Measurements from ENCODE around the gene CREBBP.

The CREBBP gene

GRCh38 chr16:3804426-3805016, 76.0 kb downstream of the CREBBP start:
- TF ChIP-seq FOXP2 (optimal IDR thresholded peaks at IDR 0.05; ENCODE audit: borderline replicate concordance, extremely low read depth, extremely low read length, insufficient read depth) (no peak), POLR2AphosphoS5 (IDR thresholded peaks at IDR 0.05; ENCODE audit: low read depth, low read length) (no peak), TAF1 (IDR thresholded peaks at IDR 0.05; ENCODE audit: borderline replicate concordance, insufficient read depth, low read length) (no peak), SIN3A (IDR thresholded peaks at IDR 0.05; ENCODE audit: borderline replicate concordance, insufficient read depth, low read length) (no peak)
- TF ChIP-seq, protein P1, sequence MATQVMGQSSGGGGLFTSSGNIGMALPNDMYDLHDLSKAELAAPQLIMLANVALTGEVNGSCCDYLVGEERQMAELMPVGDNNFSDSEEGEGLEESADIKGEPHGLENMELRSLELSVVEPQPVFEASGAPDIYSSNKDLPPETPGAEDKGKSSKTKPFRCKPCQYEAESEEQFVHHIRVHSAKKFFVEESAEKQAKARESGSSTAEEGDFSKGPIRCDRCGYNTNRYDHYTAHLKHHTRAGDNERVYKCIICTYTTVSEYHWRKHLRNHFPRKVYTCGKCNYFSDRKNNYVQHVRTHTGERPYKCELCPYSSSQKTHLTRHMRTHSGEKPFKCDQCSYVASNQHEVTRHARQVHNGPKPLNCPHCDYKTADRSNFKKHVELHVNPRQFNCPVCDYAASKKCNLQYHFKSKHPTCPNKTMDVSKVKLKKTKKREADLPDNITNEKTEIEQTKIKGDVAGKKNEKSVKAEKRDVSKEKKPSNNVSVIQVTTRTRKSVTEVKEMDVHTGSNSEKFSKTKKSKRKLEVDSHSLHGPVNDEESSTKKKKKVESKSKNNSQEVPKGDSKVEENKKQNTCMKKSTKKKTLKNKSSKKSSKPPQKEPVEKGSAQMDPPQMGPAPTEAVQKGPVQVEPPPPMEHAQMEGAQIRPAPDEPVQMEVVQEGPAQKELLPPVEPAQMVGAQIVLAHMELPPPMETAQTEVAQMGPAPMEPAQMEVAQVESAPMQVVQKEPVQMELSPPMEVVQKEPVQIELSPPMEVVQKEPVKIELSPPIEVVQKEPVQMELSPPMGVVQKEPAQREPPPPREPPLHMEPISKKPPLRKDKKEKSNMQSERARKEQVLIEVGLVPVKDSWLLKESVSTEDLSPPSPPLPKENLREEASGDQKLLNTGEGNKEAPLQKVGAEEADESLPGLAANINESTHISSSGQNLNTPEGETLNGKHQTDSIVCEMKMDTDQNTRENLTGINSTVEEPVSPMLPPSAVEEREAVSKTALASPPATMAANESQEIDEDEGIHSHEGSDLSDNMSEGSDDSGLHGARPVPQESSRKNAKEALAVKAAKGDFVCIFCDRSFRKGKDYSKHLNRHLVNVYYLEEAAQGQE (IDR thresholded peaks at IDR 0.05; ENCODE audit: insufficient read depth in 1 of 2, low read depth in 2 of 2, low read length in 2 of 2), result no peak

DNA sequence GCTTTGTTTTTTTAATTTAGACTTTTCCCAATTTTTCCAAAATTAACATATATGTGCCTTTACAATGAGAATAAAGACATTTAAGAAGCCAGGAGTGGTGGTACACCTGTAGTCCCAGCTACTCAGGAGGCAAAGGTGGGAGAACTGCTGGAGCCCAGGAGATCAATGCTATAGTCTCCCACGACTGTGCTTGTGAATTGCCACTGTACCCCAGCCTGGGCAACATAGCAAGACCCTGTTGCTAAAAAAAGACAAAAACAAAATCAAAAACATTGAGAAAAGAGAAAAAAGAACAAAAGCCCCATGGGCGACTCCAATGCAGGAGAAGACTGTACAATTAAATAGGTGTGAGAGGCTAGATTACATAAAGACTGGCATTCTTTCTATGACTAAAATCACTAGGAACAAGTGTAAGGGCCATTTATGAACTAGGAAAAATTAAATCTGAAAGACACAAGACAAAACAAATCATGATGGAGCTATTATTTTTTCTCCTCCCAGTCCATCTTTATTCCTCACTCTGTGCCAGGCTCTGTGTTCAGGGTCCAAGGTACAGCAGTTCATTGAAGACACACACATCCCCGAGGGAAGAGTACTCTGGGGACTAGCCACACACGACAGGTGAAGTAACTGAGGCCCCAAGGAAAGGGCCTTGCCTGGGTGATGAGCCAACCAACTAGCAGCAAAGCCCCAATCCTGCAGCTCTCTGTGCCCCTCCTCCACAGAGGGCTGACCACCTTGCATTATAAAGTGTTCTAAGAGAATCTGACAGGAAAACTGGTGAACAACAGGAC, 79.8 kb downstream of the CREBBP start:
- TF ChIP-seq, protein P1 (IDR thresholded peaks at IDR 0.05; ENCODE audit: insufficient read depth in 1 of 2, low read depth in 2 of 2, low read length in 2 of 2), result no peak
- TF ChIP-seq FOXP2 (optimal IDR thresholded peaks at IDR 0.05; ENCODE audit: borderline replicate concordance, extremely low read depth, extremely low read length, insufficient read depth) (no peak), TAF1 (IDR thresholded peaks at IDR 0.05; ENCODE audit: borderline replicate concordance, insufficient read depth, low read length) (no peak), SIN3A (IDR thresholded peaks at IDR 0.05; ENCODE audit: borderline replicate concordance, insufficient read depth, low read length) (no peak), POLR2AphosphoS5 (IDR thresholded peaks at IDR 0.05; ENCODE audit: low read depth, low read length) (no peak)

GRCh38 chr16:3800019-3800418, 80.5 kb downstream of the CREBBP start:
- TF ChIP-seq TAF1 (IDR thresholded peaks at IDR 0.05; ENCODE audit: borderline replicate concordance, insufficient read depth, low read length) (no peak), POLR2AphosphoS5 (IDR thresholded peaks at IDR 0.05; ENCODE audit: low read depth, low read length) (no peak), SIN3A (IDR thresholded peaks at IDR 0.05; ENCODE audit: borderline replicate concordance, insufficient read depth, low read length) (no peak)

DNA sequence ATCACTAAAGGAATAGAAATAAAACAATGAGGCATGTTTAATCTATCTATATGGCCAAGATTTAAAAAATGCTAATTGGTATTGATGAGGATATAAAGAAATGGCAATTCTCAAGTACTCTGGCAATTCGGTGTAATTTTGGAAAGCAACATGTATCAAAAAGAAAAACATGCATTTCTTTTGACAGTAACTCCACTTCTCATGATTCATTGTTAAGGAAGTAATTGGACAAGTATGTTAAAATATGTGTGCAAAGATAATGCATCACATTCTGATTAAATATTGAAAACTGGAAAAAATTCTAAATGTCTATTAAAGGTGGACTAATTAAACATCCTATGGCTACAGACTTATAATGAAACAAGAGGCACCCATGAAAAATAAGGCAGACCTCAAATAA, 81.2 kb downstream of the CREBBP start:
- TF ChIP-seq FOXP2 (optimal IDR thresholded peaks at IDR 0.05; ENCODE audit: borderline replicate concordance, extremely low read depth, extremely low read length, insufficient read depth) (no peak), TAF1 (IDR thresholded peaks at IDR 0.05; ENCODE audit: borderline replicate concordance, insufficient read depth, low read length) (no peak), SIN3A (IDR thresholded peaks at IDR 0.05; ENCODE audit: borderline replicate concordance, insufficient read depth, low read length) (no peak), POLR2AphosphoS5 (IDR thresholded peaks at IDR 0.05; ENCODE audit: low read depth, low read length) (no peak)
- TF ChIP-seq, protein P1 (IDR thresholded peaks at IDR 0.05; ENCODE audit: insufficient read depth in 1 of 2, low read depth in 2 of 2, low read length in 2 of 2), result no peak

DNA sequence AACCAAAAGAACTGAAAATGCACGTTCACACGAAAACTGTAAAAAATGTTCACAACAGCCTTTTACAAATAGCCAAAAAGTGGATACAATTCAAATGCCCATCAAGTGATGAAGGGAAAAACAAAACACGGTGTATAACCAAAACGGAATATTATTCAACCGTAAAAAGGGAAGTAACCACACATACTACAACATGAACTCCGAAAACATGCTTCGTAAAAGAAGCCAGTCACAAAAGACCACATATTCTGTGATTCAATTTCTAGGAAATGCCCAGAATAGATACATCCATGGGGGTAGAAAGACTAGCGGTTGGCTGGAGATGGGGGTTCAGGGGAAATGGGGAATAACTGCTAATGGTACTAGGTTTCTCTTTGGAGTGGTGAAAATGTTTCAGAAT, 81.7 kb downstream of the CREBBP start:
- TF ChIP-seq, protein P1 (IDR thresholded peaks at IDR 0.05; ENCODE audit: insufficient read depth in 1 of 2, low read depth in 2 of 2, low read length in 2 of 2), result no peak
- TF ChIP-seq FOXP2 (optimal IDR thresholded peaks at IDR 0.05; ENCODE audit: borderline replicate concordance, extremely low read depth, extremely low read length, insufficient read depth) (no peak), SIN3A (IDR thresholded peaks at IDR 0.05; ENCODE audit: borderline replicate concordance, insufficient read depth, low read length) (no peak), POLR2AphosphoS5 (IDR thresholded peaks at IDR 0.05; ENCODE audit: low read depth, low read length) (no peak), TAF1 (IDR thresholded peaks at IDR 0.05; ENCODE audit: borderline replicate concordance, insufficient read depth, low read length) (no peak)
